Mesenchymal stem cell (in vitro differentiated cells and primary cell): ENCODE results near the gene KCNN3.
"Not testable (repeated sequence)": the region's sequence is repeated elsewhere in the genome, so short reads cannot be mapped to it uniquely, and the experiment has no call there.

Experiments
- DNase-seq: peaks from one replicate; pipeline ENCODE4 v3.0.0-alpha.2; 2013
- H2AFZ ChIP-seq: one replicate; pipeline ENCODE4 v1.6.1; 2013; ENCODE audit warnings: low read depth, mild to moderate bottlenecking, control low read depth, inconsistent platforms, low read length, moderate library complexity
- H2AK5ac ChIP-seq: 2 replicates; pipeline ENCODE4 v1.6.1; 2013; ENCODE audit warnings: low read length, moderate library complexity, mild to moderate bottlenecking, inconsistent platforms; ENCODE audit not compliant: severe bottlenecking
- H2BK120ac ChIP-seq: one replicate; pipeline ENCODE4 v1.6.1; 2013; ENCODE audit warnings: low read depth, mild to moderate bottlenecking, inconsistent platforms, low read length, moderate library complexity
- H2BK12ac ChIP-seq, 2 experiments: one replicate each; pipeline ENCODE4 v1.6.1; 2013; ENCODE audit warnings: inconsistent platforms in 2 of 2, low read length in 2 of 2, mild to moderate bottlenecking in 2 of 2, moderate library complexity in 2 of 2, control low read depth in 1 of 2
- H2BK15ac ChIP-seq: one replicate; pipeline ENCODE4 v1.6.1; 2013; ENCODE audit warnings: mild to moderate bottlenecking, low read depth, inconsistent platforms; ENCODE audit not compliant: poor library complexity, severe bottlenecking
- H2BK5ac ChIP-seq: 2 replicates; pipeline ENCODE4 v1.6.1; 2013; ENCODE audit warnings: low read depth, mild to moderate bottlenecking, low read length, control low read depth, inconsistent platforms; ENCODE audit not compliant: poor library complexity, severe bottlenecking
- H3K14ac ChIP-seq, 2 experiments: one replicate each; pipeline ENCODE4 v1.6.1; 2013; ENCODE audit warnings: inconsistent platforms in 2 of 2, low read length in 2 of 2, control low read depth in 1 of 2, mild to moderate bottlenecking in 1 of 2, moderate library complexity in 1 of 2
- H3K18ac ChIP-seq, 2 experiments: one replicate each; pipeline ENCODE4 v1.6.1; 2013; ENCODE audit warnings: inconsistent platforms in 2 of 2, low read length in 2 of 2, control low read depth in 1 of 2, low read depth in 1 of 2, mild to moderate bottlenecking in 1 of 2
- H3K23ac ChIP-seq, 2 experiments: one replicate each; pipeline ENCODE4 v1.6.1; 2013; ENCODE audit warnings: inconsistent platforms in 2 of 2, low read length in 2 of 2, mild to moderate bottlenecking in 2 of 2, moderate library complexity in 2 of 2, control low read depth in 1 of 2
- H3K27ac ChIP-seq: 2 replicates; pipeline ENCODE4 v1.5.1; 2013; ENCODE audit warnings: mild to moderate bottlenecking, moderate library complexity, low read length, control low read depth, inconsistent platforms; ENCODE audit not compliant: poor library complexity, severe bottlenecking
- H3K27me3 ChIP-seq, 2 experiments: 2 replicates each; pipeline versions ENCODE4 v1.6.1 to v1.7.0; 2013; ENCODE audit warnings: low read length in 2 of 2, mild to moderate bottlenecking in 2 of 2, moderate library complexity in 2 of 2, control low read depth in 1 of 2, inconsistent platforms in 1 of 2; ENCODE audit not compliant: control insufficient read depth in 1 of 2, insufficient read depth in 1 of 2
- H3K36me3 ChIP-seq, 2 experiments: 2 replicates each; pipeline versions ENCODE4 v1.6.1 to v1.7.0; 2013; ENCODE audit warnings: low read length in 2 of 2, control low read depth in 1 of 2, inconsistent platforms in 1 of 2, low read depth in 1 of 2, mild to moderate bottlenecking in 1 of 2; ENCODE audit not compliant: insufficient read depth in 2 of 2, control insufficient read depth in 1 of 2
- H3K4ac ChIP-seq, 2 experiments: one replicate each; pipeline ENCODE4 v1.6.1; 2013; ENCODE audit warnings: inconsistent platforms in 2 of 2, low read length in 2 of 2, mild to moderate bottlenecking in 2 of 2, moderate library complexity in 2 of 2, control low read depth in 1 of 2, low read depth in 1 of 2
- H3K4me1 ChIP-seq: 2 replicates; pipeline ENCODE4 v1.6.1; 2013; ENCODE audit warnings: low read depth, low read length, control low read depth; ENCODE audit not compliant: control insufficient read depth, insufficient read depth
- H3K4me2 ChIP-seq: 2 replicates; pipeline ENCODE4 v1.6.1; 2013; ENCODE audit warnings: low read length, mild to moderate bottlenecking, inconsistent platforms; ENCODE audit not compliant: poor library complexity, severe bottlenecking
- H3K4me3 ChIP-seq, 2 experiments: 2 replicates each; pipeline versions ENCODE4 v1.5.1 to v1.7.0; 2013; ENCODE audit warnings: low read length in 2 of 2, mild to moderate bottlenecking in 2 of 2, control low read depth in 1 of 2, low read depth in 1 of 2; ENCODE audit not compliant: insufficient read depth in 1 of 2
- H3K79me1 ChIP-seq: replicated peaks from 2 replicates; pipeline ENCODE4 v1.6.1; 2013; ENCODE audit warnings: mild to moderate bottlenecking, control low read depth, low read length, inconsistent platforms; ENCODE audit not compliant: poor library complexity, severe bottlenecking
- H3K9ac ChIP-seq: 2 replicates; pipeline ENCODE4 v1.7.0; 2013; ENCODE audit warnings: mild to moderate bottlenecking, low read length, moderate library complexity
- H3K9me3 ChIP-seq: 2 replicates; pipeline ENCODE4 v1.7.0; 2013; ENCODE audit warnings: mild to moderate bottlenecking, low read length; ENCODE audit not compliant: control insufficient read depth
- H4K8ac ChIP-seq: one replicate; pipeline ENCODE4 v1.6.1; 2013; ENCODE audit warnings: inconsistent platforms, mild to moderate bottlenecking, low read length, moderate library complexity
- H4K91ac ChIP-seq: one replicate; pipeline ENCODE4 v1.6.1; 2013; ENCODE audit warnings: mild to moderate bottlenecking, low read length, inconsistent platforms
- WGBS: methylation state at CpG from one replicate; pipeline ENCODE4 v1.1.7; 2013; ENCODE audit warnings: mixed read lengths; 5-methylcytosine and 5-hydroxymethylcytosine counted together

The KCNN3 gene

DNA sequence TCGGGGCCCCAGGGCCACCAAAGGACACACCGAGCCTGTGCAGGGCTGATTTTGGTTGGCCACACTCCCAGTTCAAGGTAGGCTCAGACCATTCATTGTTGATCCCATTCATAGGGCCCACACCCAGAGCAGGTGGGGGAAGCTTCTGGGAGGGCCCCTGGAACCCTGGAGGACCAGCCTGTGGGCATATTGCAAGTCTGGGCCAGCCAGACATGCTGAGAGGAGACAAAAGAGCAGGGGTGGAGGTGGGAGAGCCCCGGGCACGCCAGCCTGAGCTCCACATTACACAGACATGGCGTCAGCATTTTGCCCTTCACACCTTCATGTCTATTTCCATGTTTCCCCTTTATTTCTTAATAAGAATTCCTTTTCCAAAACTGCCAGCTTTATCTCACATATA lies 40.8 kb upstream of the KCNN3 start:
- H3K27me3 ChIP-seq, result peaks cover 0 to 9% of the 10 kb centered on the region in 2 experiments
- no peak overlapping the region for H2AK5ac ChIP-seq
- H3K27ac ChIP-seq, result no peak overlapping the region
- no peak overlapping the region for H3K4ac ChIP-seq
- H2BK12ac ChIP-seq, result no peak overlapping the region
- no peak overlapping the region for H2BK5ac ChIP-seq
- WGBS, result 83% methylated on average over 5 of the region's 5 CpGs
- no peaks in the 10 kb centered on the region for H3K79me1 ChIP-seq
- DNase-seq, result no peak
- H3K9ac ChIP-seq, result no peak overlapping the region
- H3K18ac ChIP-seq, result no peak overlapping the region
- H2BK15ac ChIP-seq, result no peak overlapping the region
- H4K8ac ChIP-seq, result no peak overlapping the region
- peaks cover 18% of the 10 kb centered on the region for H3K9me3 ChIP-seq
- H2AFZ ChIP-seq, result no peak overlapping the region
- H2BK120ac ChIP-seq, result no peak overlapping the region
- no peaks in the 10 kb centered on the region for H3K4me1 ChIP-seq
- H3K23ac ChIP-seq, result no peak overlapping the region
- no peak overlapping the region for H3K4me2 ChIP-seq
- H4K91ac ChIP-seq, result no peak overlapping the region
- H3K4me3 ChIP-seq, result no peak overlapping the region
- no peaks in the 10 kb centered on the region for H3K36me3 ChIP-seq
- no peak overlapping the region for H3K14ac ChIP-seq

DNA sequence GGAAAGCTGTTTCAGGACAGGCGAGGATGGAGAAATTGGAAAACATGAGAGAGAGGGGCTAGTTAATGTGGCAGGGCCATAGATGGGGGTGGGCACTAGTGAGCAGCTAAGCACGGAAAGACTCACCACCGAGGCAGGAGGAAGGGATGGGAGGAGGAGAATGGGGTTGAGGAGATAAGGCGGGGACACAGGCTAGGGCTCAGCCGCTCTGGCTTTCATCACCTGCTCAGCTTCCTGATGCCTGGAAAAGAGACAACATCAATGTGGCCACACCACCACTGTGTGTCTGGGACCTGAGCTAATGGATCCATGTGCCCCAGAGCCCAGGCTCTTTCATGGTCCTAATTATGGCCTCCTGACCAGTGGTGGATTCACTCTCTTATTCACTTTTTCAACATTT lies 38.9 kb upstream of the KCNN3 start:
- no peak for DNase-seq
- H3K4me3 ChIP-seq, result no peak overlapping the region
- H4K8ac ChIP-seq, result no peak overlapping the region
- no peak overlapping the region for H3K14ac ChIP-seq
- H3K27me3 ChIP-seq, result peaks cover 0 to 9% of the 10 kb centered on the region in 2 experiments
- H3K9ac ChIP-seq, result no peak overlapping the region
- no peaks in the 10 kb centered on the region for H3K79me1 ChIP-seq
- WGBS, result 84% methylated on average over 5 of the region's 5 CpGs
- no peak overlapping the region for H2AK5ac ChIP-seq
- no peaks in the 10 kb centered on the region for H3K36me3 ChIP-seq
- no peak overlapping the region for H3K18ac ChIP-seq
- no peak overlapping the region for H2BK120ac ChIP-seq
- no peak overlapping the region for H3K23ac ChIP-seq
- H3K4me2 ChIP-seq, result no peak overlapping the region
- no peak overlapping the region for H2BK5ac ChIP-seq
- no peak overlapping the region for H2AFZ ChIP-seq
- H3K4me1 ChIP-seq, result no peaks in the 10 kb centered on the region
- no peak overlapping the region for H2BK12ac ChIP-seq
- no peak overlapping the region for H3K27ac ChIP-seq
- H3K9me3 ChIP-seq, result peaks cover 18% of the 10 kb centered on the region
- H3K4ac ChIP-seq, result no peak overlapping the region
- no peak overlapping the region for H2BK15ac ChIP-seq
- no peak overlapping the region for H4K91ac ChIP-seq

DNA sequence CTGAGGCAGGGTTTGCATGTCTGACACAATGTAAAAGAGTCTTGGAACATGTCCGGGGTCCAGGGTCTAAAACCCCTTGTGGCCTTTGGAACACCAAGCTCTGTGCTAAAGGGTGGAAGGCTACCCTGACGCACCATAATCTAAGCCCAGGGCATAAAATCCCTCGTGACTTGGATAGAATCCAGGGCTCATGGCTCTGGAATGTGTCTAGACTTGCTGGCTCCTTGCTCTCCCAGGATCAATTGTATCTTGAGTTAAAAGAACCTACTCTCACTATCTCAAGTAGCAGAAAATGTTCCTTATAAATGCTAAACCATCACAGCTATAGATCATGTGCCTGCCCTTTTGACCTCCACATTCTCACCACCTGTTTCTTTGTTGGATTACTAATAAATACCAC lies 38.0 kb upstream of the KCNN3 start:
- not testable (repeated sequence) for H3K4ac ChIP-seq, H4K8ac ChIP-seq, H4K91ac ChIP-seq, H3K9ac ChIP-seq, H3K14ac ChIP-seq, H2AFZ ChIP-seq, DNase-seq, H3K18ac ChIP-seq, H2BK12ac ChIP-seq, H3K4me3 ChIP-seq, H2AK5ac ChIP-seq, H3K27me3 ChIP-seq, H3K4me2 ChIP-seq, H3K36me3 ChIP-seq, H2BK15ac ChIP-seq, H2BK5ac ChIP-seq, H3K4me1 ChIP-seq, H3K23ac ChIP-seq, H3K79me1 ChIP-seq, H3K27ac ChIP-seq, H2BK120ac ChIP-seq
- peaks cover 18% of the 10 kb centered on the region for H3K9me3 ChIP-seq
- 74% methylated on average over 3 of the region's 3 CpGs for WGBS

DNA sequence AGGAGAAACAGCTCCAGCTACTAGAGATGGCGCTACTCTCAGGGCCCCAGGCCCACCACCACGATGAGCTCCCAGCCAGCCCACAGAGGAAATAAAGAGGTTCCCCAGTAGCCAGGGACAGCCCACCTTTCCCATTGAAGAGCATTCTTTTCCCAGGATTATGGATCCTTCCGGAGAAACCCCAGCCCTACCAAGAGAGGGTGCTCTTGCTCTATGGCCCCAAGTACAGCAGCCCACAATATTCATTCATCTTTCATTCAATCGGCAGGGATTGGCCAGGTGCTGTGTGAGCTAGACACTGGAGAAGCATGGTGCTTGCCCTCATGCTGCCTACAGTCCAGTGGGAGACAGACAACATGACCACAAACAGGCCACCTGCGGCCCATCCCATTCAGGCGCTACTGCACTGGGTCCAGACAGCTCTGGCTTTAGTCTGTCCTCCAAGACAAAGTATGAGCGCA lies 36.6 kb upstream of the KCNN3 start:
- H3K9me3 ChIP-seq, result peaks cover 18% of the 10 kb centered on the region
- peaks cover 0 to 9% of the 10 kb centered on the region in 2 experiments for H3K27me3 ChIP-seq
- no peak overlapping the region for H2BK5ac ChIP-seq
- no peak overlapping the region for H2BK15ac ChIP-seq
- no peak overlapping the region for H2AK5ac ChIP-seq
- no peak for DNase-seq
- H3K79me1 ChIP-seq, result no peaks in the 10 kb centered on the region
- H4K91ac ChIP-seq, result peak overlapping the region; percentile 11
- H3K23ac ChIP-seq, result no peak overlapping the region
- H2BK12ac ChIP-seq, result no peak overlapping the region
- H3K18ac ChIP-seq, result no peak overlapping the region
- H3K9ac ChIP-seq, result no peak overlapping the region
- no peak overlapping the region for H3K14ac ChIP-seq
- no peak overlapping the region for H3K27ac ChIP-seq
- no peak overlapping the region for H2AFZ ChIP-seq
- no peak overlapping the region for H4K8ac ChIP-seq
- no peaks in the 10 kb centered on the region for H3K36me3 ChIP-seq
- no peak overlapping the region for H2BK120ac ChIP-seq
- 89% methylated on average over 7 of the region's 7 CpGs for WGBS
- no peaks in the 10 kb centered on the region for H3K4me1 ChIP-seq
- H3K4ac ChIP-seq, result no peak overlapping the region
- no peak overlapping the region for H3K4me2 ChIP-seq
- no peak overlapping the region for H3K4me3 ChIP-seq
